ENCODE results near the gene RPL37.

DNA sequence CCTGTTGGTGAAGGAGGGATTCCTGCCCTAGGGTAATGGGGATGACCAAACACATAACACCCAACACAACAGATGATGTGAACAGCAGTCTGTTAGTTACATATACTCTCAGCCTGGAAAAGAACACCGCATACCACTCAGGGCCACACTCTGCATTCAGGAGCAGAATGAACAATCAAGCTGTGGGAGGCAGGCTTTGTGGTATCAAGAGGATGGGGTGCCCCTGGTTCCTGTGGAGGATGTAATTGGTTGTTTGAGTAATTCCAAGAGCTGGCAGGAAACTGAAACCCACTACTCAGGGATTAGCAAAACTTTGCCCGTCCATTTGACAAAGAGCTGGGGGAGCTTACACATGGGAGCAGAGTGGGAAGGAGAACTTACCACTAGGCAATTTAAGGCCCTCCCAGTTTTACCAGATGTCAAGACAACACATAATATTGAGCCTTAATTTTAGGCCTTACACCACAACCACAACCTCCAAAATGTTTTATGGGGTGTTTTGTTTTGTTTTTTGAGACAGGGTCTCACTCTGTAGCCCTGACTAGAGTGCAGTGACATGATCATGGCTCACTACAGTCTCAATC is 21.2 kb downstream of the RPL37 start:
- TF ChIP-seq POLR2B (IDR thresholded peaks at IDR 0.05; ENCODE audit: low read depth, partially characterized antibody): no peak
- no peak for TF ChIP-seq ZNF24 (IDR thresholded peaks at IDR 0.05)
- TF ChIP-seq FOXA3 (CRISPR knock-in tag; conservative IDR thresholded peaks at IDR 0.05 in 1 of 2, IDR thresholded peaks at IDR 0.05 in 1 of 2): no peak
- no peak for TF ChIP-seq ZNF347 (CRISPR knock-in tag; IDR thresholded peaks at IDR 0.05; ENCODE audit: low read depth)
- TF ChIP-seq OTX1 (CRISPR knock-in tag; IDR thresholded peaks at IDR 0.05): no peak
- no peak for TF ChIP-seq HNRNPLL (IDR thresholded peaks at IDR 0.05; ENCODE audit: low read depth, low read length, poor library complexity, severe bottlenecking)
